ENCODE results near the gene MYOG.

MYOG gene

GRCh38 chr1:203093754-203094410 lies 8.1 kb upstream of the MYOG start:
- peak; percentile 53 for DNase-seq (ENCODE audit: low read depth, low spot score)
- peak overlapping the region; percentile 75 for H3K27ac ChIP-seq

DNA sequence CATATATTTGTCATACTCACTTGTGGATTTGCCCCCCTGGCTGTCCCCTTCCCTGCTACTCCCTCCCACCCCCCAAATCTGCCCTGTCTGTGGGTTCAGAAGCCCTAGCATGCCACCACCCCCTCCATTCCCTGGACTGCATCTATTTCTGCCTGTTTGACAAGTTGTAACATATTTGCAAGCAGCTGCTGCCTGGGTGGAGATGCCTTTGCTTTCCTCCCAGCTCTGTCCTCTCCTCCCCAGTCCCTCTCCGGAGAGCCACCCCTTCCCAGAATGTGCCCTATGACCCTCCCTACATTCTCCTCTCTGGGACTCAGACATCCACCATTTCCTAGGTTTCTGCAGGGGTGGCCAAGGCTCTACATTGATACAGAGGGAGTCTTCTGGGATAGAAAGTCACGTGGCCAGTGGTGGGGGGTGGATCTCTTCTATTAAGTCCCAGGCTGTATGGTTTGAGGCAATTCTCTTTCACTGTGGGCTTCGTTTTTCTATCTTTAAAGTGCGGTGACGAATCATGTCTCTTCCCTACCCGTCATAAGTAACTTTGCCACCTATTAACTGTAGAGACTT lies 6.0 kb upstream of the MYOG start:
- no peak overlapping the region for H3K27ac ChIP-seq
- no peak for DNase-seq (ENCODE audit: low read depth, low spot score)

DNA sequence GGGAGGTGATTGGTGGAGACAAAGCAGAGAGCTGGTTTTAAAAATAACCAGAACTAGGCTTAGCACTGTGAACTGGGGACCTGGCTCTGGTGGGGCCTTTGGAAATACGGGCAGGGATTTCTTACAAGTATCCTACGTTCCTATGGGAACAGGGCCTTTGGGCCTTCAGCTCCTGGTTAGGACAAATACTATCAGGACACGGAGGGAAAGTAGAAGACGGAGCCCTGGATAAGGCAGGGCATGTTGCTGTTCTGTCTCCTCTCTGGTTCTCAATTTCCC lies 5.3 kb upstream of the MYOG start:
- H3K27ac ChIP-seq: no peak overlapping the region
- no peak for DNase-seq (ENCODE audit: low read depth, low spot score)

DNA sequence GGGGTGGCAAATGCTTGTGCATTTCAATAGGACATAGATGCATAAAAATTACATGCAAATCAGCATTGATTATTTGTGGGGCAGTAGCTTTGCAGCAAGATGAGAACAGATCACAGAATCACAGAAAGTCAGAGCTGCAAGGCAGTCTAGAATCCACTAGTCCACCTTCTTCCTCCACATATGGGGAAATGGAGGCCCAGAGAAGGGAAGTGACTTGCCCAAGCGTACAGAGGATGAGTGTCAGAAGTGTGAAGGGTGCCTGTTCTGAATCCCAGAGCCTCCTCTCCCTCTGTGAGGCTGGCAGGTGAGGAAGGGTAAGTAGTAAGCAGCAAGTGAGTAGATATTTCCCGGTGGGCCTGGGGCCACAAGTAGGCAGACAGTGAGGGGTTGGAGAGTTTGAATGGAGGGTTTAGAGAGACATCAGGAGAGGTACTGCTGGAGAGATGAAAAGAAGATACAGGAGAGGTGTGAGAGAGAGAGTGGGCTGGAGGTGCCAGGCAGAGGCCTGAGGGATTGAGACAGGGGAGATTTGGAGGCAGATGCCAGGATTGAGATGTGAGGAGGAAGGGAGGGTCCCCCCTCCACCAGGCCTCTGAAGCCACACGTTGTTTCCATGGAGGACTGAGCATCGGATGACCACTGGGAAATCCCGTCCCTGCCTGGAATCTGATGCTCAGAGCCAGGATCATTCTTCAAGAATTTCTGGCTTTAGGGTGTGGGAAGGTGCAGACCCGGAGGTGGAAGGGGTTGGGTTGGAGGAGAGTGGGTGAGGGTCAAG lies 4.8 kb upstream of the MYOG start:
- H3K27ac ChIP-seq: no peak overlapping the region
- DNase-seq (ENCODE audit: low read depth, low spot score): no peak

- no peak for DNase-seq (ENCODE audit: low read depth, low spot score)
- H3K27ac ChIP-seq: peak overlapping the region; percentile 30
Measured at GRCh38 chr1:203089651-203090045, 3.8 kb upstream of the MYOG start.

DNA sequence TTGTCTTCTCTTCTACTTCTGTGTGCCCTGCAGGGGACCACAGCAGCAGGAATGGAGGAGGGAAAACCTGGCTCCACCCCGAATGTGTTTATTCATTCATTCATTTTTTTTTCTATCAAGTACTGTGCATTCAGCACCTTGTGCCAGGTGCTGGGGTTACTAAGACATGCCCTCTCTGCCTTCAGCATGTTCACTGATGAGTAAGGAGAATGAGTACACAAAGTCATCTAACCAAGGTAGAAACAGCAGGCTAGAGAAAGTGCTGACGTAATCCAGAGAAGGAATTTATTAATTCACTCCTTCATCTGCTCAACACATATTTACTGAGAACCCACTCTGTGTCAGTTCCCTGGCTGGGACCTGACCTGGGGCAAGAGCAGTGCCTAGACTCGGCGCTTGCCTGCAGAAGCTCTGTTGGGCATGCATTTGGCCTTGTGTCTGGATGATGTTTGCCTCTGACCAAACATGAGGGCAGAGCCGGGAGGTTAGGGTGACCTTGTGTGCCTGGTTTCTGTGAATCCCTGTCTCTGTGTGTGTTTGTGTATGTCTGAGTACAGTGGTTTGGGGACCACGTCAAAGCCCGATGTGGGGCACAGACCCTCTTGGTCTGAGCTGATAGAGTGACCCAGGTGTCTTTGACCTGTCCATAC lies 3.3 kb upstream of the MYOG start:
- peak overlapping the region; percentile 30 for H3K27ac ChIP-seq
- peak; percentile 77 for DNase-seq (ENCODE audit: low read depth, low spot score)

GRCh38 chr1:203088441-203088840 lies 2.6 kb upstream of the MYOG start:
- DNase-seq (ENCODE audit: low read depth, low spot score): no peak
- H3K27ac ChIP-seq: no peak overlapping the region

DNA sequence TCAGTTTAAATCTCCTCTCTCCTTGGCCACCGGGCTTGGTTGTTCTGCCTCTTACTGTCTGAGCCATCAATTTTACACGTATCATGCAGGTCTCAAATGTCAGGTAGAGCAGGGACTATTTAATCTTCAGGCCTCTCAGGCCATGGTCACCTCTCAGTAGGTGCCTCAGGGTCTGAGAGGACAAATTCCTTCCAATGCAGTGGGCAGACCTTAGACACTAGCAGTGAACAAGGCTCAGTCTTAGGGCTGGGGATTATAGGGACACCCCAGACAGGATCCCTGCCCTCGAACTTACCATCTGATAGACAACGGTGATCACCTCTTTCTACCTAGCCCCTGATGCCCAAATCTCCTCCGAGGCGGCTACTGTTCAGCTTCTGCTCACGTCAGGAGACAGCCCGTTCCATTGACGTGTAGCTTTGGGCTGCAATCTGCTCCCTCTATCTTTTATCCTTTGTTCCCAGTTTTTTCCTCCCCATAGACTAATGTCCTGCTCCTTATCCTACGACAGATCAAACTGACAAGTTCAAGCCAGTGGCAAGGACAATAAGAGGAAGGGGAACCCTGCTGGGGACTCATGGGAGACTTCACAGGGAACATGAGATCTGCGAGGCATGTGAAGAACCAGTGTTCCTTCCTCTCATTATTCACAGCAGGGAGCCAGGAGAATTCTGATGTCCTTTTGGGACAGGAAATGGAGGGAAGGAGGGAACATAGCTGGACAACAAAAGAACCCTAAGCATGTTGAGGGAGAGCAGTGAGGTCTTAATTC lies 1.4 kb upstream of the MYOG start:
- DNase-seq (ENCODE audit: low read depth, low spot score): no peak
- H3K27ac ChIP-seq: no peak overlapping the region

DNA sequence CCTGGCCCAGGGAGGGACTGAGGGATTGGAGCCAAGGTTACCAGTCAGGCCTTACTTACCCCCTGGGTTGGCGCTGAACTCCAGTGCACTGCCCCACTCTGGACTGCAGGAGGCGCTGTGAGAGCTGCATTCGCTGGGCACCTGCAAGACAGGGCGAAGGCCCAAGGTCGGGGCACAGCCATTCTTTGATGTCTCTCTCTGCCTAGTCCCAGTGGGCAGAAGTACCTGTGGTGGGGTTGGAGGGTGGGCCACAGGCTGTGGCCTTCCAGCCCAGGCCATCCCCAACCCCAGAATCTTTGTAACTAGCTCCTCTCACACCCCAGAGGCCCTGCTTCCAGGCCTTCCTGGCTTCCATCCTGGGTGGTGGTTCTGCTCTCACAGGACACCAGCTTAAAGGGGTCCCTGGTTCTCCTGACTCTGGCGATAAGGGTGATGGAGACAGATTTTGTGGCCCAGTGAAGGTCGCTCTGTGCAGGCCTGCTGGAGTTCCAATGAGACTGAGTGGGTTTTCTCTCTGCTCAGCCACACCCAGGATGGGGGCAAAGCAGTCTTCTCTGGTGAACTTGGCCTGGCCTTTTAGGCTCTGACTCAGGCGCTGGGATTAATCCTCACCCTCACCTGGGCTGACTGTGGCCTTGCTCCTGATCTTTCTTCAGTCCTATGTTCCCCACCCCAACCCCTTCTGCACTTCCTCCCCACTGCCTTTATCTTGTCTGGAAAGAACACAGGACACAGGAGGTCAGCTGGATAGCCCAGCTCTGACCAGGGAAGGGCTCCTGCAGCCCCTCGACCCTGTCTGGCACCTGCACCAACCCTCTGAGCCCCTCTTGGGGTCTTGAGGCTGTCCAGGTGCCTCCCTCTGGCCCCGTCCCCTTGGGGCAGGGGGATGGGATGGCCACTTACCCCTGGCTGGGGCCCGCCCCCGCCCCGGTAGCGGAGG lies 954 bp downstream of the MYOG start:
- H3K27ac ChIP-seq: no peak overlapping the region
- no peak for DNase-seq (ENCODE audit: low read depth, low spot score)

- no peak for DNase-seq (ENCODE audit: low read depth, low spot score)
- no peak overlapping the region for H3K27ac ChIP-seq
Measured at GRCh38 chr1:203083463-203083921, 2.3 kb downstream of the MYOG start.

DNA sequence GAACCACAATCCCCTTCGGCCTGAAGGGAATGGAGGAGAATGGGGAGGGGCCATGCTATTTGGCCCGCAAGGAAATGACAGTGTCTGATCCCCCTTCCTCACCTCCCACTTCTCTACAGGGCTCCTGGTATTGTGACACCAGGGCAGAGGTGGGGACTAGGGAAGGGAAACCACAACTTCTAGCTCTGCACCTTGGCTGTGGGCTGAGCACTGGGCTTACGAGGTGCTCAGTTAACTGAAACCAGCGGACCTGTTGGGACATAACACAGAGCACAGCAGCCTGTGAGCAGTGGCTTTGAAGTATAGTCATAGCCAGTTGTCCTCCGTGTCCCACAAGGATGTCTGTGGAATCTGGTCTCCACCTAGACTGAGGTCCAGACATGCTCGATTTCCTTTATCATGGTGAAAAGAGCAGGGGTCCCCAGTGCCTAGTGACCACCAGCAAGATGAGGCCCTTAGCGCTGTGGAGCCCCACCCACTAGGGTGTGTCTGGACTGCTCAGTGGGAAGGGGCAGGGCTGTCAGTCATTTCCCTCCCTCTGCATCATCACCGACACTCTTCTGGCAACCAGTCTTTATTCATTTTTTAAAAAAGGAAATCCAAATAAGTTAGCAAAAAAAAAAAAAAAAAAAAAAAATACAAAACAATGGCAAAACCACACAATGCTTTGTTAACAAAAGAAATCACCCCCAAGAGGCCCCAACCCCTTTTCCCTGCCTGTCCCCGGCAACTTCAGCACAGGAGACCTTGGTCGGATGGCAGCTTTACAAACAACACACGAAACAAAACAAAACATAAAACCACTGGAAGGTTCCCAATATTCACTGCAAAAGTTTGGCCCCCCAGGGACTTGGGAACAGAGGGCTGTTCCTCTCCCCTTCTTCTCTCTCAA lies 3.0 kb downstream of the MYOG start:
- H3K27ac ChIP-seq: no peak overlapping the region
- DNase-seq (ENCODE audit: low read depth, low spot score): no peak

DNA sequence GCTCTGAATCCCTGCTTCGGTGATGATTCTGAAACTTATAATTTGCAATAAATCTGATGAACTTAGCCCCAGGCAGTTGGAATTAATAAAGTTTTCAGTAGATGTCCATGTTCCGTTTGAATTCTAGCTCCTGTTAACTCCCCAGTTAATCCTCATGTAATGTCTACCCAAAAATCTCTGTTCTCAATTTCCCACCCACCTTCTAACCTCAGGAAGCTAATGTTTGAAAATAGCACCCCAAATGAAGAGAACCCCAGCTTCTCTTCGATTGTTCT lies 3.6 kb downstream of the MYOG start:
- no peak for DNase-seq (ENCODE audit: low read depth, low spot score)
- no peak overlapping the region for H3K27ac ChIP-seq

GRCh38 chr1:203081465-203082230 lies 4.2 kb downstream of the MYOG start:
- no peak overlapping the region for H3K27ac ChIP-seq
- no peak for DNase-seq (ENCODE audit: low read depth, low spot score)

DNA sequence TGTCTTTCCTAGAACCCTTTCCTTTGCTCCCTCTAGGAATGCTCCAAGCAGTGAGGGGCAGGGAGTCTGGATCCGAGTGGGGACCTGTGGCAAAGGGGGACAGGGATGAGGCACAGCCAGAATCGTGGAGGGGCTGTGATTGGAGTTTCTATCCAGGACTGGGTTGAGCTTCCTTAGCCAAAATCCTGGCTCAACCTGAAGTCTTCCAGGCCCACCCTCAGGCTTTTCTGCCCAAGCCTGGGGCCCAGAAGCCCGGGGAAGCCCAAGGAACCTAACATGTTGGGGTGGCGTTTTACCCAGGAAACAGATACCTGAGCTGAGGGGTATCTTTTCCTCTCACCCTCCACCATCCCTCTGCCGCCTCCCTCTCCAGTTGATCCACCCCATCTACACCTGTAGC lies 5.4 kb downstream of the MYOG start:
- no peak overlapping the region for H3K27ac ChIP-seq
- DNase-seq (ENCODE audit: low read depth, low spot score): no peak

DNA sequence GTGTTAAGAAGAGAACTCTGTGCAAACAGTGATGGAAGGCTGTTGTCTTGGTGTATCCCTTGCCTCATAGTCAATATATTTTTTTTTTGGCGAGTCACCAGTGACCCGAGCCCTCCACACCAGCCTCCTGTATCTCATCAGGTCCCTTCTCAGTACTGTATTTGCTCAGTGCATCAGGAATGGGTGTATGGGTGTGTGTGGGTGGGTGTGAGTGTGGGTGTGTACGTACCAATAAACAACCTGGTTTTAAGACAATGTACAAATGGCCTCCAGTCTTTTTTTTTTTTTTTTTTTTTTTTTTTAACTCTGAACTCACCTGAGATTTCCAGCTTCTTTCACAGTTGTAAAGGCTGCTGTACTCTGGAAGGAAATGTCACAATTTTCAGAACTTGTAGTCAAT lies 7.3 kb downstream of the MYOG start:
- DNase-seq (ENCODE audit: low read depth, low spot score): no peak
- no peak overlapping the region for H3K27ac ChIP-seq

DNA sequence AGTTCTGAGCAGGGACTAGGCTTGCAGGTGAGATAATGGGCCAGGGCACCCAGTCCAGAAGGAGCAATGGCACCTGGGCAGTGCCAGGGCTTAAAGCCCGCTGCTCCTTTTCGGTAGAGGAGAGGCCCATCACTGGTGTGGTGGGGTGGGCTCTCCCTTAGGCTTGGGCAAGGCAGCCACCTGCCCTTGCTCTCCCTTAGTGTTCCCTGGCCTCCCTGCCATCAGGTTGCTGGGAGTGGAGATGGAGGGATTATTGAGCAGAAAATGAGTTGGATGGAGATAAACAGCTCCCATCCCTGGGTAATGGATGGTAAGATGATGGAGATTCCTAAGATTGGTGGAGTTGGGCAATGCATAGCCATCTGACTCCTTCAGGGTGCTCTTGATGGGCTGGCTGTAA lies 7.9 kb downstream of the MYOG start:
- no peak for DNase-seq (ENCODE audit: low read depth, low spot score)
- no peak overlapping the region for H3K27ac ChIP-seq

DNA sequence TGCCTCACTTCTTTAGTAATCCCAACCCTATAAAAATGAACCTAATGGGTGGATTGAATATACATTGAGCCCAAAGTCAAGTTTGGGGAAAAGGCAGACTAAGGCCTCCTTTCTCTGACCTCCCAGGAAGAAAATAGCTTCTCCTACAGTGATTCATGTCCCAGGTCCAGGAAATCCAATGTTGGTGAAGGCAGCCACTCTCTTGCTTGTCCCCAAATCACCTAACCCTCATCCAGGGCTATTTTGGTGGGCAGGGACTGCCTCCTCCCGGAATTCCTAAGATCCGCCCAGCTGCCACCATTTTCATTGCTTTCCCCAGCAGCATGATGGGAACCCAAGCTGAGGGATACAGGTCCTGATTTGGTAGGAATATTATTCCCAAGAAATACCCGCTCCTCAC lies 8.4 kb downstream of the MYOG start:
- DNase-seq (ENCODE audit: low read depth, low spot score): no peak
- no peak overlapping the region for H3K27ac ChIP-seq

DNA sequence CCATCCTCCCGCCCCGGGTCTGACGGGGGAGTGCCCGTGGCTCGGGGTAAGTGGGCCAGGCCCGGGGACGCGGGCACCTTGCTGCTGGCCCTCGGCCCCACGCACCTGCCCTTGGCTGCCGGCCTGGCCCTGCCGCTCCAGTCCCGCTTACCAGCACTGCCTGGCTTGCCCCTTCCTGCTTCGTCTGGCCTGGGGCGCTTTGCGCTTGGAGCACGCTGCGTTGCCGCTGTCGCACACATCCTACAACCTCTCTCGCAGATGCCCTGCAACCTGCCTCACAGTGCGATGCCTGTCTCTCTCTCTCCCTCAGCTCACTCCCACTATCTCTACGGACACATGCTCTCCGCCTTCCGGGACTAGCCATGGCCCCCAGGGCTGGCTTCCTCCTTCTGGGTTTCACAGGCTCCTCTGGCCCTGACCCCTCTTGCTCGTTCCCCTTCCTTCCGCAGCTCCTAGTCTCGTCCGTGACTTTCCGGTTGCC lies 9.7 kb downstream of the MYOG start:
- no peak for DNase-seq (ENCODE audit: low read depth, low spot score)
- H3K27ac ChIP-seq: no peak overlapping the region

Data from epithelial cell of prostate (primary cell).